ENCODE data around the gene KLHL6.

KLHL6 gene

DNA sequence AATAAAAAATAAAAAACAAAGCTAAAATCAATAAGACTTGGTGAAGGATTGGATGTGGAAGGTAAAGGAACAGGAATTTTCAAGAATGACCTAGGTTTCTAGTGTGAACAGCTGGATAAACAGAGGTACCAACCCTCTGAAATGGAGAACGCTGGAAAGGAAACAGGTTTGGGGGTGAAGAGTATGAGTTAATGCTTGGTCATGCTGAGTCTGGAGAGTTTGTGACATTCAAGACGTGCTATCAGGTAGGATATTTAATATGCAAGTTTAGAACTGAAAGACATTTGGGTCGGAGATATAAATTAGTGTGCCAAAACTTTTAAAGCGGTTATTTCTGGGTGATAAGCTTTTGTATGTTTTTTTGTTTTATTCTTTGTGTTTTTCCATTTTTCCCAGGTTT, 11.4 kb upstream of the KLHL6 start:
- DNase-seq (ENCODE audit: low read depth), result no peak

- DNase-seq (ENCODE audit: low read depth), result no peak
Observed at GRCh38 chr3:183564046-183564445, 8.5 kb upstream of the KLHL6 start.

- DNase-seq (ENCODE audit: low read depth), result no peak
Observed at GRCh38 chr3:183563536-183563874, 8.0 kb upstream of the KLHL6 start.

DNA sequence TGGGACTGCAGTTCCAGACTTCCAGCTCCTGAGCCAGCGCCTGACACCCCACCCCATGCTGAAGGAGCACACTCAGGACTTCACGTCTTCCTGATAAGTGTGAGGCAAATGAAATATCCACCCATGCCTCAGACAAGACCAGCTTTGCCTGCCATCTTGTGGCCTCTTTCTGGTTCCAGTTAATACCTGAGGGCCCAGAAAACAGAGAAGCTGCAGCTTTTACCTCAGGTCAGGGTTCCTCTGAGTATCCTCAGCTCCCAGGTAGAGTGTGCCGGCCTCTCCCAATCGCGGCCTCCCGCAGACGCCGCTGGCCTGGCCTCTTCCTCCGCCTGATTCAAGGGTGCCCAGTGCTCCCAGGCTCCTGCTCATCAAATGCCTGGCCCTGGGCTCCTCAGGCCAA, 5.1 kb upstream of the KLHL6 start:
- no peak for DNase-seq (ENCODE audit: low read depth)

GRCh38 chr3:183558495-183558894, 3.0 kb upstream of the KLHL6 start:
- no peak for DNase-seq (ENCODE audit: low read depth)

- DNase-seq (ENCODE audit: low read depth), result no peak
Observed at GRCh38 chr3:183556722-183557121, 1.2 kb upstream of the KLHL6 start.

DNA sequence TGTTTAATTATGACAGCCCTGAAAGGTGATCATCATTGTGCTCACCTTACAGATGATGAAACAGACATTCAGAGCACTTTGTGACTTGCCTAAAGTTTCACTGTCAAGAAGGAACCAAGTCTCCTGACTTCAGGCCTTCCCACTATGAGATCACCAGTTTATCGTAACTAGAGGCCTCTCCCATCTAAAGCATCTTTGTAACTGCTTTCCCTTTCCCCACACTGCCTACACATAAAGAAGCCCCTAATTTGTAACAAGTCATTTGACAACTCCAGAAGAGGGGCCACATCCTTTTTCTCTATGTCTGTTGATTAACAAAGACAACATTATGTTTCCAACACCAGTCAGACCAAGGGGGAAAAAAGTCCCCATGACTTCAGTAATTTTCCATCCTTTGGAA, 1.1 kb downstream of the KLHL6 start:
- no peak for DNase-seq (ENCODE audit: low read depth)

- DNase-seq (ENCODE audit: low read depth), result no peak
Observed at GRCh38 chr3:183553334-183554026, 2.0 kb downstream of the KLHL6 start.

- DNase-seq (ENCODE audit: low read depth), result peak; percentile 21
Observed at GRCh38 chr3:183551930-183552329, 3.6 kb downstream of the KLHL6 start.

- DNase-seq (ENCODE audit: low read depth), result no peak
Observed at GRCh38 chr3:183548262-183548769, 7.2 kb downstream of the KLHL6 start.

DNA sequence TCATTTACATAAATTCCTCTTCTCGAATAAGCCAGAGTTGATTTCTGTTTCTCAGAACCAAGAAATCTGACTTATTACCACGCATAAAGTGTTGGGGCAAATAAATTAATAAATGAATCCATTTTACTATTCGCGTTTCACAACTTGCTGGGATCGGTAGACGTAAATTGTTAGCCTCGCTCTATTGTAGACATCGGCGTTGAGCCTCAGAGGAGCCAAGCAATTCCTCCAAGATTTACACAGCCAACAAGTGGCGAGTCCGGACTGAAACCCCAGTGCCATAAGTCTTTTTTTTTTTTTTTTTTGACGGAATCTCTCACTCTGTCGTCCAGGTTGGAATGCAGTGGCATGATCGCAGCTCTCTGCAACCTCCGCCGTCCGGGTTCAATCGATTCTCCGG, 8.9 kb downstream of the KLHL6 start:
- no peak for DNase-seq (ENCODE audit: low read depth)

GRCh38 chr3:183545708-183546107, 9.8 kb downstream of the KLHL6 start:
- DNase-seq (ENCODE audit: low read depth), result no peak

DNA sequence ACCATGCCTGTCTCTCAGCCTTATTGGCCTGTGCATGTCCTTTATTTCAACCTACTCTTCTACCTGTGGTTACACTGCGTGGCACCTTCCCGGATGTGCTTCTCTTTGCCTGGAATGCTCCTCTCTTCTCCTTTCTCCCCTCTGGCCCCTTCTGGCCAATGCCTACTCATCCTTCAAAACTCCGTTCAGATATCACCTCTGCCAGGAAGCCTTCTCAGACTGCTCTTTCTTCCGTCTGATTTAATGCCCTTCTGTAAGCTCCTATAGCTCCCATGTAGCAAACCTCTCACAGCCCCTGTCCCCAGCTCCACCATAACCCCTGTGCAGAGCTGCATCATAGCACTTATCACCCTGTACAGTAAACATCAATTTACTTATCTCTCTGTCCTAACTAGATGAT, 13.2 kb downstream of the KLHL6 start:
- no peak for DNase-seq (ENCODE audit: low read depth)

- DNase-seq (ENCODE audit: low read depth), result no peak
Observed at GRCh38 chr3:183541738-183542137, 13.8 kb downstream of the KLHL6 start.

DNA sequence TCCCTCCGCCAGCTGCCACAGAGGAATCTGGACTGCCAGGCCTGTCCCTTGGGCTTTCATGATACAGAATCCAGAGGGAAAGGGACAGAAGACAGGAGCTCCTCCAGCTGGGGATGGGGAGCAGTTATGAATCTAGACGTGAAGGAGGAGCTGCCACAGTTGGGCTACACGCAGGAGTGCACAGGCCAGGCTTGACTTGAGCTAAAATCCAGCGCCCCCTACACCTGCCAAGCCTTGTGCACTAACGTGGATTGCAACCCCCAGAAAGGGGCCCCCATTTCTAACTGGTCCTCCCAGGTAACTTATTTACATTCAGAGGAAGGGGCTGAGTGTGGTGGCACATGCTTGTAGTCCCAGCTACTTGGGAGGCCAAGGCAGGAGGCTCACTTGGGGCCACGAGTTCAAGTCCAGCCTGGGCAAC, 14.3 kb downstream of the KLHL6 start:
- DNase-seq (ENCODE audit: low read depth), result no peak

GRCh38 chr3:183540501-183541234, 14.8 kb downstream of the KLHL6 start:
- DNase-seq (ENCODE audit: low read depth), result no peak

DNA sequence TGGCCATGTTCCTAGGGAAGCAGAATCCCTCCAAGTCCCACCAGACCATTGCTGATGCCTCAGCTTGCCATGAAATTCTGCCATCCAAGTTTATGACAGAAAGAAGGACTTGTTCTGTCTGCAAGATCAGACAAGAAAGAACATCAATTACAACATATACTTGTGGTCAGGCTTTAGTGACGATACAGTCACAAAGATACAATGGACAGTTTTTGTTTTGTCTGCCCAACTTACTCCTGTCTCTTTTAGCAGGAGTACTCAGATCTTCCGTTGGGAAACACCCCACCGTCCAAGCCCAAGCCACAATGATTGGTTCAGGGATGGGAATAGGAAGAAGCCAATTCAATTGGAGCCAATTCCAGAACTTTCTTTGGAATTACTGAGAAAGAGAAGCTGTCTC, 15.7 kb downstream of the KLHL6 start:
- DNase-seq (ENCODE audit: low read depth), result no peak

GRCh38 chr3:183538486-183538885, 17.0 kb downstream of the KLHL6 start:
- no peak for DNase-seq (ENCODE audit: low read depth)

DNA sequence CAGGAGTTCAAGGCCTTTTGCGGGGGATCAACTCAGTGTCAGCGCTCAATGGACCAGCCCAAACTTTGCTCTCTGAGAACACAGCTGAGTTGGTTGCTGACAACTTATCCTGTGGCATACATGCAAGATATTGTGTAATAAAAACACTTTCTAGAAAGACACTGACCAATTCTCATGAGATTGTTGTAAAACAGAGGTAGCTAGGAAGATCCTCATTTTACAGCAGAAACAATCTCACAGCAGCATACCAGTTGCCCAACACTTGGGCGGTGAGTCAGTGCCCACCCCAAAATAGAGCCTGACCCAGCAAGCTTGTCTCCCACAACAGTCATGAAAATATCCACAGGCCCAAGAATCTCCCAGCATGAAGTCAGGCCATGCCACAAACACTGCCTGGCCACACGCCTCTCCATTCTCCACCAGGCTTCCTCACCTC, 18.2 kb downstream of the KLHL6 start:
- DNase-seq (ENCODE audit: low read depth), result no peak

- DNase-seq (ENCODE audit: low read depth), result no peak
Observed at GRCh38 chr3:183536238-183536880, 19.1 kb downstream of the KLHL6 start.

DNA sequence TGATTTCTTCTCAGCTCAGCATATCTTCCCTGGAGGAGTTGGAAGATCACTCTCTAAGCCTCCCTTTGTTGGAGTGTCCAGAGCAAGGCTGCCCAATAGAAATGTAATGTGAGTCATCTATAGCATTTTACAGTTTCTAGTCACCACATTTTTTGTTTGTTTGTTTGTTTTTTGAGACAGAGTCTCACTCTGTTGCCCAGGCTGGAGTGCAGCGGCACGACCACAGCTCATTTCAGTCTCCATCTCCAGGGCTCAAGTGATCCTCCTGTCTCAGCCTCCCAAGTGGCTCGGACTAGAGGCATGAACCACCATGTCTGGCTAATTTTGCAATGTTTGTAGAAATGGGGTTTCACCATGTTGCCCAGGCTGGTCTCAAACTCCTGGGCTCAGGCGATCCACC, 21.3 kb downstream of the KLHL6 start:
- no peak for DNase-seq (ENCODE audit: low read depth)

- DNase-seq (ENCODE audit: low read depth), result no peak
Observed at GRCh38 chr3:183533412-183534132, 21.9 kb downstream of the KLHL6 start.
